Measurements from ENCODE around the gene AQP2. TPM values are rescaled to one million over a fixed set of nuclear protein-coding genes. Genes with fewer than 3 reads are reported as not detected.

The AQP2 gene
- total RNA-seq, 1 donor from 2014 or later, result not detected

- peaks cover 11% of the 10 kb centered on the region for H3K27me3 ChIP-seq (ENCODE audit: control insufficient read depth, insufficient read depth, low read length)
- H3K4me3 ChIP-seq (ENCODE audit: low read depth, low read length), result no peak overlapping the region
- no peak for DNase-seq (ENCODE audit: low read depth)
- no peak for TF ChIP-seq CTCF (IDR thresholded peaks at IDR 0.05; ENCODE audit: insufficient read depth, low read length, severe bottlenecking)
- H3K36me3 ChIP-seq (ENCODE audit: control insufficient read depth, insufficient read depth, low read length), result no peaks in the 10 kb centered on the region
- no peak for FAIRE-seq
Measured at GRCh38 chr12:49961993-49962764, 11.6 kb downstream of the AQP2 start.

GRCh38 chr12:49962861-49963765, 12.6 kb downstream of the AQP2 start:
- no peak for FAIRE-seq
- Histone ChIP-seq H3K27me3 (ENCODE audit: control insufficient read depth, insufficient read depth, low read length) (peaks cover 11% of the 10 kb centered on the region), H3K36me3 (ENCODE audit: control insufficient read depth, insufficient read depth, low read length) (no peaks in the 10 kb centered on the region), H3K4me3 (ENCODE audit: low read depth, low read length) (no peak overlapping the region)
- DNase-seq (ENCODE audit: low read depth), result peak; percentile 74
- no peak for TF ChIP-seq CTCF (IDR thresholded peaks at IDR 0.05; ENCODE audit: insufficient read depth, low read length, severe bottlenecking)

- H3K27me3 ChIP-seq (ENCODE audit: control insufficient read depth, insufficient read depth, low read length), result peaks cover 11% of the 10 kb centered on the region
- DNase-seq (ENCODE audit: low read depth), result no peak
- no peak for TF ChIP-seq CTCF (IDR thresholded peaks at IDR 0.05; ENCODE audit: insufficient read depth, low read length, severe bottlenecking)
- no peaks in the 10 kb centered on the region for H3K36me3 ChIP-seq (ENCODE audit: control insufficient read depth, insufficient read depth, low read length)
- no peak overlapping the region for H3K4me3 ChIP-seq (ENCODE audit: low read depth, low read length)
- peak; percentile 66 for FAIRE-seq
Measured at GRCh38 chr12:49963976-49964815, 13.7 kb downstream of the AQP2 start.

GRCh38 chr12:49964849-49965624, 14.5 kb downstream of the AQP2 start:
- no peak for TF ChIP-seq CTCF (IDR thresholded peaks at IDR 0.05; ENCODE audit: insufficient read depth, low read length, severe bottlenecking)
- Histone ChIP-seq H3K36me3 (ENCODE audit: control insufficient read depth, insufficient read depth, low read length) (no peaks in the 10 kb centered on the region), H3K4me3 (ENCODE audit: low read depth, low read length) (no peak overlapping the region), H3K27me3 (ENCODE audit: control insufficient read depth, insufficient read depth, low read length) (peaks cover 11% of the 10 kb centered on the region)
- DNase-seq (ENCODE audit: low read depth) (no peak), FAIRE-seq (no peak)

GRCh38 chr12:49965836-49966235, 15.3 kb downstream of the AQP2 start:
- Histone ChIP-seq H3K4me3 (ENCODE audit: low read depth, low read length) (no peak overlapping the region), H3K27me3 (ENCODE audit: control insufficient read depth, insufficient read depth, low read length) (peaks cover 8% of the 10 kb centered on the region), H3K36me3 (ENCODE audit: control insufficient read depth, insufficient read depth, low read length) (no peaks in the 10 kb centered on the region)
- FAIRE-seq, result no peak
- no peak for DNase-seq (ENCODE audit: low read depth)
- no peak for TF ChIP-seq CTCF (IDR thresholded peaks at IDR 0.05; ENCODE audit: insufficient read depth, low read length, severe bottlenecking)

All from bronchial epithelial cell (primary cell).